ENCODE measurements around the gene ATXN3. TPM values are rescaled to one million over a fixed set of nuclear protein-coding genes. Genes with fewer than 3 reads are reported as not detected.

The ATXN3 gene
- total and polyA plus RNA-seq, 2 of the 13 experiments (the other 11 are each of a cell fraction or from before 2014, with no cell fraction given), result 14.9 to 17.3 TPM

DNA sequence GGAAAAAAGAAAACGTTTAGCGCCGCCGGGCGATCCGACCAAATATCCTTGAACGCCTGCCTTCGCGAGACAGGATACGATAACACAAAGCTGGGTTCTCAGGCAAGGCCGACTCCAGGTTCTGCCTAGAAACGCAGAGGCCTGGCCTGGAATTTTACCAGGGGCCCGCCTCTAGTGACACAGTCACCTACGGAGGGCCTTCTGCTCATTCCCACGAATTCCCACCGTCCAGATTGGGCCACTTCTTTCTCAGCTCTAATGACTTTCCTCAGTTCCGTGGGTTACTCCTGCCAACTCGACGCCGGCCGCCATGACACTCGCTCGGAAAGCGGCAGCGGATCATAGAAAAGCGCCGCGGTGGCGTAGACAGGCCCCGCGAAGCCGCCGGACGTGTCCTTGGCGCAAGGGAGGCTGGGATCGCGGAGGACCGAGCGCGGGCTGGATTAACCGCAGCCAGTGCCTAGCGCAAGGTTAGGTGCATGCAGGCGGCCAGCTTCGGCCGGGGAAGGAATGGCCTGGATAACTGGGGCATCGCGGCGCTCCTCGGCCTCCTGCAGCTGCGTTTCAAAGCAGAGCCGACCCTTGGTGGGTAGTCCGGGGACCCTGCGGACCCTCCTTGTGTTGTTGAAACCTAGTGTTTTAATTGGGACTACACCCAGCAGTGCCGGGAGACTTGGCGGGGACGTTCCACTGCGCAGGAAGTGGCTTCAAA, 66.5 kb downstream of the ATXN3 start, which contains the start of gene TRIP11 (continued):
- TF ChIP-seq, protein P1, sequence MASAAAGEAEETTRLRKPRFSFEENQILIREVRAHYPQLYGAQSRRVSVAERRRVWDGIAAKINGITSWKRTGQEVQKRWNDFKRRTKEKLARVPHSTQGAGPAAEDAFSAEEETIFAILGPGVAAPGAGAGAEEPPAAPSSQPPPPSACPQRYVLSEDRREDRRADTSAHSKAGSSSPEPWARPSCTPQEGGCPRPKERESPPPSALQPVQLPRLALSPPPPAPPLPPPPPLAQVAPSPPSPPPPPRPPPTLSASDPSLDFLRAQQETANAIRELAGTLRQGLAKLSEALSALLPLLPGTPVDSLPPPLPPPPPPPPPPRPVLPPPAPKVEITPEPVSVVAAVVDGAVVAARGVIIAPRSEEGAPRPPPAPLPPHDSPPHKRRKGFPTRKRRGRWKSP (CRISPR knock-in tag; IDR thresholded peaks at IDR 0.05), result peak; percentile 88
- TF ChIP-seq ZNF496 (CRISPR knock-in tag; IDR thresholded peaks at IDR 0.05; ENCODE audit: insufficient replicate concordance) (no peak), ZNF674 (CRISPR knock-in tag; IDR thresholded peaks at IDR 0.05; ENCODE audit: low read depth) (no peak), GATAD2A (CRISPR knock-in tag; IDR thresholded peaks at IDR 0.05) (peak; percentile 70), U2AF1 (optimal IDR thresholded peaks at IDR 0.05; ENCODE audit: low read depth, low read length) (peak; percentile 68), ZNF274 (CRISPR knock-in tag; IDR thresholded peaks at IDR 0.05) (peak; percentile 20; the same call in 1 of the 2 replicates), NFRKB (IDR thresholded peaks at IDR 0.05) (peak; percentile 81), FOXA1 (IDR thresholded peaks at IDR 0.05) (no peak), FOXA1 (CRISPR knock-in tag; IDR thresholded peaks at IDR 0.05) (peak; percentile 19; the same call in 1 of the 2 replicates), ZNF451 (CRISPR knock-in tag; IDR thresholded peaks at IDR 0.05) (0 out of 2 replicates have a peak, but pooled peaks have one; percentile 55), HOXA9 (CRISPR knock-in tag; IDR thresholded peaks at IDR 0.05; ENCODE audit: borderline replicate concordance) (peak; percentile 39; the same call in 1 of the 2 replicates), HNRNPH1 (optimal IDR thresholded peaks at IDR 0.05; ENCODE audit: low read depth, low read length) (no peak), HMG20A (CRISPR knock-in tag; IDR thresholded peaks at IDR 0.05; ENCODE audit: borderline replicate concordance) (peak; percentile 17; the same call in 1 of the 2 replicates), GATA4 (IDR thresholded peaks at IDR 0.05; ENCODE audit: borderline replicate concordance, low read depth) (peak; percentile 62; the same call in 1 of the 2 replicates), ZNF24 (IDR thresholded peaks at IDR 0.05) (0 out of 2 replicates have a peak, but pooled peaks have one; percentile 14), JDP2 (CRISPR knock-in tag; IDR thresholded peaks at IDR 0.05; ENCODE audit: borderline replicate concordance) (no peak), POLR2AphosphoS2 (IDR thresholded peaks at IDR 0.05; ENCODE audit: low read depth, low read length) (peak; percentile 85), ZBTB7B (CRISPR knock-in tag; IDR thresholded peaks at IDR 0.05) (0 out of 2 replicates have a peak, but pooled peaks have one; percentile 20)
- TF ChIP-seq, protein P2, sequence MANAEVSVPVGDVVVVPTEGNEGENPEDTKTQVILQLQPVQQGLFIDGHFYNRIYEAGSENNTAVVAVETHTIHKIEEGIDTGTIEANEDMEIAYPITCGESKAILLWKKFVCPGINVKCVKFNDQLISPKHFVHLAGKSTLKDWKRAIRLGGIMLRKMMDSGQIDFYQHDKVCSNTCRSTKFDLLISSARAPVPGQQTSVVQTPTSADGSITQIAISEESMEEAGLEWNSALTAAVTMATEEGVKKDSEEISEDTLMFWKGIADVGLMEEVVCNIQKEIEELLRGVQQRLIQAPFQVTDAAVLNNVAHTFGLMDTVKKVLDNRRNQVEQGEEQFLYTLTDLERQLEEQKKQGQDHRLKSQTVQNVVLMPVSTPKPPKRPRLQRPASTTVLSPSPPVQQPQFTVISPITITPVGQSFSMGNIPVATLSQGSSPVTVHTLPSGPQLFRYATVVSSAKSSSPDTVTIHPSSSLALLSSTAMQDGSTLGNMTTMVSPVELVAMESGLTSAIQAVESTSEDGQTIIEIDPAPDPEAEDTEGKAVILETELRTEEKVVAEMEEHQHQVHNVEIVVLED (CRISPR knock-in tag; IDR thresholded peaks at IDR 0.05; ENCODE audit: borderline replicate concordance), result peak; percentile 92
- TF ChIP-seq, protein P3, sequence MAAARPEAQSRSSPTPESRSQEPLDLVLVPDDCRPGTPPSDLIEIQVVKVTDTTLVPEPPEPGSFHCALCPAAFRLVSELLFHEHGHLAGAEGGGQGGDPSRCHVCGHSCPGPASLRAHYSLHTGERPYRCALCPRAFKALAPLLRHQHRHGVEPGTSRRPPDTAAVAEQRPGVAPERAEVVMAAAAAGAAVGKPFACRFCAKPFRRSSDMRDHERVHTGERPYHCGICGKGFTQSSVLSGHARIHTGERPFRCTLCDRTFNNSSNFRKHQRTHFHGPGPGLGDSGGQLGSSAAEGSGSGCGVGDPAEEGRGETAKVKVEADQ (CRISPR knock-in tag; IDR thresholded peaks at IDR 0.05; ENCODE audit: borderline replicate concordance), result no peak
- TF ChIP-seq, protein P4, sequence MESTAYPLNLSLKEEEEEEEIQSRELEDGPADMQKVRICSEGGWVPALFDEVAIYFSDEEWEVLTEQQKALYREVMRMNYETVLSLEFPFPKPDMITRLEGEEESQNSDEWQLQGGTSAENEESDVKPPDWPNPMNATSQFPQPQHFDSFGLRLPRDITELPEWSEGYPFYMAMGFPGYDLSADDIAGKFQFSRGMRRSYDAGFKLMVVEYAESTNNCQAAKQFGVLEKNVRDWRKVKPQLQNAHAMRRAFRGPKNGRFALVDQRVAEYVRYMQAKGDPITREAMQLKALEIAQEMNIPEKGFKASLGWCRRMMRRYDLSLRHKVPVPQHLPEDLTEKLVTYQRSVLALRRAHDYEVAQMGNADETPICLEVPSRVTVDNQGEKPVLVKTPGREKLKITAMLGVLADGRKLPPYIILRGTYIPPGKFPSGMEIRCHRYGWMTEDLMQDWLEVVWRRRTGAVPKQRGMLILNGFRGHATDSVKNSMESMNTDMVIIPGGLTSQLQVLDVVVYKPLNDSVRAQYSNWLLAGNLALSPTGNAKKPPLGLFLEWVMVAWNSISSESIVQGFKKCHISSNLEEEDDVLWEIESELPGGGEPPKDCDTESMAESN (CRISPR knock-in tag; conservative IDR thresholded peaks at IDR 0.05), result peak; percentile 77; the same call in 1 of the 2 replicates
- TF ChIP-seq, protein P5, sequence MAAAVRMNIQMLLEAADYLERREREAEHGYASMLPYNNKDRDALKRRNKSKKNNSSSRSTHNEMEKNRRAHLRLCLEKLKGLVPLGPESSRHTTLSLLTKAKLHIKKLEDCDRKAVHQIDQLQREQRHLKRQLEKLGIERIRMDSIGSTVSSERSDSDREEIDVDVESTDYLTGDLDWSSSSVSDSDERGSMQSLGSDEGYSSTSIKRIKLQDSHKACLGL (CRISPR knock-in tag; IDR thresholded peaks at IDR 0.05), result peak; percentile 90

Data from HepG2 (cell line).